Trophoblast cell (in vitro differentiated cells and primary cell): ENCODE results near the gene GLUD1.
"Not testable (repeated sequence)": the region's sequence is repeated elsewhere in the genome, so short reads cannot be mapped to it uniquely, and the experiment has no call there.

Experiments used
- DNase-seq, 2 donors: peaks; one replicate each; pipeline ENCODE4 v3.0.0-alpha.2; 2016
- H2AFZ ChIP-seq: 2 replicates; pipeline ENCODE4 v1.6.1; 2013; ENCODE audit warnings: low read length, moderate library complexity, mild to moderate bottlenecking; ENCODE audit not compliant: insufficient read depth, poor library complexity
- H2AK5ac ChIP-seq: 2 replicates; pipeline ENCODE4 v1.6.1; 2013; ENCODE audit warnings: mild to moderate bottlenecking, low read length
- H2BK120ac ChIP-seq: 2 replicates; pipeline ENCODE4 v1.6.1; 2013; ENCODE audit warnings: low read length, mild to moderate bottlenecking, moderate library complexity; ENCODE audit not compliant: insufficient read depth, poor library complexity
- H2BK12ac ChIP-seq: 2 replicates; pipeline ENCODE4 v1.6.1; 2013; ENCODE audit warnings: mild to moderate bottlenecking, low read length, moderate library complexity
- H2BK5ac ChIP-seq: 2 replicates; pipeline ENCODE4 v1.6.1; 2013; ENCODE audit warnings: low read length, low read depth, moderate library complexity, mild to moderate bottlenecking; ENCODE audit not compliant: poor library complexity
- H3K14ac ChIP-seq: 2 replicates; pipeline ENCODE4 v1.6.1; 2013; ENCODE audit warnings: mild to moderate bottlenecking, low read length
- H3K18ac ChIP-seq: 2 replicates; pipeline ENCODE4 v1.6.1; 2013; ENCODE audit warnings: mild to moderate bottlenecking, low read length
- H3K23ac ChIP-seq: 2 replicates; pipeline ENCODE4 v1.6.1; 2013; ENCODE audit warnings: low read length
- H3K27ac ChIP-seq: 2 replicates; pipeline ENCODE4 v1.5.1; 2013; ENCODE audit warnings: low read depth, mild to moderate bottlenecking, inconsistent platforms, low read length, moderate library complexity
- H3K27me3 ChIP-seq: 2 replicates; pipeline ENCODE4 v1.6.1; 2013; ENCODE audit warnings: inconsistent platforms, mild to moderate bottlenecking, low read length, moderate library complexity; ENCODE audit not compliant: insufficient read depth
- H3K36me3 ChIP-seq, 2 experiments: 1 replicate in 1 of 2; 2 replicates in 1 of 2; pipeline ENCODE4 v1.6.1; 2013; ENCODE audit warnings: low read length in 2 of 2, mild to moderate bottlenecking in 2 of 2, moderate library complexity in 1 of 2; ENCODE audit not compliant: insufficient read depth in 2 of 2, control insufficient read depth in 1 of 2
- H3K4ac ChIP-seq: 2 replicates; pipeline ENCODE4 v1.6.1; 2013; ENCODE audit warnings: low read depth, mild to moderate bottlenecking, low read length, moderate library complexity
- H3K4me1 ChIP-seq, 2 experiments: 1 replicate in 1 of 2; 2 replicates in 1 of 2; pipeline ENCODE4 v1.6.1; 2013; ENCODE audit warnings: low read length in 2 of 2, mild to moderate bottlenecking in 2 of 2, moderate library complexity in 1 of 2; ENCODE audit not compliant: insufficient read depth in 2 of 2, control insufficient read depth in 1 of 2
- H3K4me2 ChIP-seq: 2 replicates; pipeline ENCODE4 v1.6.1; 2013; ENCODE audit warnings: inconsistent platforms, mild to moderate bottlenecking, low read length, moderate library complexity
- H3K4me3 ChIP-seq: 2 replicates; pipeline ENCODE4 v1.5.1; 2013; ENCODE audit warnings: mild to moderate bottlenecking, low read depth, low read length, inconsistent platforms
- H3K79me1 ChIP-seq: one replicate; pipeline ENCODE4 v1.6.1; 2013; ENCODE audit warnings: low read length
- H3K79me2 ChIP-seq: 2 replicates; pipeline ENCODE4 v1.6.1; 2013; ENCODE audit warnings: low read length, mild to moderate bottlenecking; ENCODE audit not compliant: control insufficient read depth, insufficient read depth, poor library complexity
- H3K9ac ChIP-seq: 2 replicates; pipeline ENCODE4 v1.6.1; 2013; ENCODE audit warnings: mild to moderate bottlenecking, low read length
- H3K9me3 ChIP-seq: 2 replicates; pipeline ENCODE4 v1.6.1; 2013; ENCODE audit warnings: low read depth, mild to moderate bottlenecking, control low read depth, inconsistent platforms, low read length; ENCODE audit not compliant: insufficient read depth
- H4K12ac ChIP-seq: 2 replicates; pipeline ENCODE4 v1.6.1; 2013; ENCODE audit warnings: low read depth, mild to moderate bottlenecking, low read length, moderate library complexity
- H4K8ac ChIP-seq: 2 replicates; pipeline ENCODE4 v1.6.1; 2013; ENCODE audit warnings: low read depth, mild to moderate bottlenecking, low read length, moderate library complexity
- H4K91ac ChIP-seq: one replicate; pipeline ENCODE4 v1.6.1; 2013; ENCODE audit warnings: low read depth, mild to moderate bottlenecking, low read length, moderate library complexity
- WGBS: extraction: QIAGEN DNeasy Blood & Tissue Kit; methylation state at CpG from one replicate; pipeline ENCODE4 v1.1.7; 2013; ENCODE audit warnings: missing lambda C conversion rate; ENCODE audit not compliant: insufficient read length, insufficient coverage; ENCODE audit errors: extremely low coverage; 5-methylcytosine and 5-hydroxymethylcytosine counted together

GLUD1 gene

DNA sequence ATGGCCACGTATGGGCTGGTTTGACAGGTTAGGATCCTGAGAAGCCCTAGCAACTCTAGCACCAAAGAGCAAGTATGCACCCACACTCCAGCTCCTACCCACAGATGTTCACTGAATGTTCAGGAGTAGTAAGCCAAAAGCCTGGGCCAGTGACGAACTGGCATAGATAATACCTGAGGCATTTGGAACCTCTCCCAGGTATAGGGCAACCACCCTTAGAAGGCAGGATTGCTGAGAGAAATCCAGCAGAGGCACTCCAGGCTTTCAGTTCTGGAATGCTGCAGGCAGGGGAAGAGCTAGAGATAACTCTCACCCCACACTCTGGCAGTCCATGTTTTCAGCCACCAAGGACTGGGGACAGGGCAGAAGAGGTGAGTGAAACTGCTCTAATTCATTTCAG lies 39.8 kb upstream of the GLUD1 start:
- not testable (repeated sequence) for H3K9ac ChIP-seq, H2BK12ac ChIP-seq, H3K79me2 ChIP-seq, H3K9me3 ChIP-seq, H3K27ac ChIP-seq, H3K79me1 ChIP-seq, H3K36me3 ChIP-seq, H3K23ac ChIP-seq, H3K4me1 ChIP-seq, H2AK5ac ChIP-seq, H3K4me2 ChIP-seq, H3K4ac ChIP-seq, H3K27me3 ChIP-seq, H4K8ac ChIP-seq, H2BK120ac ChIP-seq, H4K12ac ChIP-seq, H2BK5ac ChIP-seq, H3K14ac ChIP-seq, H2AFZ ChIP-seq, H4K91ac ChIP-seq, H3K4me3 ChIP-seq, H3K18ac ChIP-seq
- WGBS, result no CpG with 5 or more reads among the region's 2 CpGs
- peak; percentile 87 to 90 for DNase-seq

DNA sequence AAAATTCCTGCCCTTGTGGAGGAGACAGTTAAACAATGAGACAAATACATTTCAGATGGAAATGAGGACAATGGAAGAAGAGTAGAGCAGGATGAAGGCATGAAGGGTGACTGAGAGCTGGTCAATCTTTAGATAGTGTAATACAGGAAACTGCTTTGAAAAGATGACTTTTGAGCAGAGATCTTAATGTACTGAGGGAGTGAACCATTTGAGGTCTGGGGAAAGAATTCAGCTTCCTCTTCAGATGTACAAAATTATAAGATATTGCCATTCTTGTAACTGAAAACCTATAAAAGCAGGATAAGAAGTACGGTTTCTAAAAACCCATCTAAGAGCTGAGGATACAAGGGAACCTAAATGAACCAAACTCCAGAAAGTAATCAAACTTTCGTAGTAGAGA lies 39.3 kb upstream of the GLUD1 start:
- not testable (repeated sequence) for H3K9ac ChIP-seq, H2AK5ac ChIP-seq, H4K8ac ChIP-seq, H3K4me3 ChIP-seq, H4K91ac ChIP-seq, H2BK5ac ChIP-seq, H2BK120ac ChIP-seq, H3K27ac ChIP-seq, H3K79me2 ChIP-seq, H3K4ac ChIP-seq, H3K4me2 ChIP-seq, H3K27me3 ChIP-seq, H2AFZ ChIP-seq, DNase-seq, H3K36me3 ChIP-seq, H3K4me1 ChIP-seq, H3K18ac ChIP-seq, H3K9me3 ChIP-seq, H3K23ac ChIP-seq, H4K12ac ChIP-seq, H2BK12ac ChIP-seq, H3K14ac ChIP-seq, H3K79me1 ChIP-seq
- no CpG with 5 or more reads among the region's 2 CpGs for WGBS

DNA sequence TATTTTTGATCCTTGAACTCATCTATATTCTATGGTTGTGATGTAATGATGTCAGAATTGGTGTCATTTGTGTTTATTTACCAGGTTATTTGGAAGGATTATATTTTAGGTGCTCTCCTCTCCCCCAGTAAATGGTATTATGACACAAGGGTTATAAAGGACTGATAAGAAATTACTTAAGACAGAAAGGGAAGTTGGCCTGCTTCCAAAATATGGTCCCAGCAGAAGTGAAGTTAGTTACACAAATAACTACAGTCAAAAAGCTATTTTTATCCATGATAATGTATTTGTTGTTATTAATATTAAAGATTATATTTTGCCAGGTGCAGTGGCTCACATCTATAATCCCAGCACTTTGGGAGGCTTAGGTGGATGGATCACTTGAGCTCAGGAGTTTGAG lies 37.5 kb upstream of the GLUD1 start:
- not testable (repeated sequence) for H3K79me2 ChIP-seq, H3K18ac ChIP-seq, H2AFZ ChIP-seq, H4K91ac ChIP-seq, DNase-seq, H4K8ac ChIP-seq, H2BK120ac ChIP-seq, H3K14ac ChIP-seq, H3K23ac ChIP-seq, H3K4me3 ChIP-seq, H3K4me1 ChIP-seq, H3K27ac ChIP-seq, H3K9ac ChIP-seq, H3K79me1 ChIP-seq, H2BK12ac ChIP-seq, H3K4ac ChIP-seq, H4K12ac ChIP-seq, H3K4me2 ChIP-seq, H3K27me3 ChIP-seq, H3K36me3 ChIP-seq, H2AK5ac ChIP-seq, H3K9me3 ChIP-seq, H2BK5ac ChIP-seq

DNA sequence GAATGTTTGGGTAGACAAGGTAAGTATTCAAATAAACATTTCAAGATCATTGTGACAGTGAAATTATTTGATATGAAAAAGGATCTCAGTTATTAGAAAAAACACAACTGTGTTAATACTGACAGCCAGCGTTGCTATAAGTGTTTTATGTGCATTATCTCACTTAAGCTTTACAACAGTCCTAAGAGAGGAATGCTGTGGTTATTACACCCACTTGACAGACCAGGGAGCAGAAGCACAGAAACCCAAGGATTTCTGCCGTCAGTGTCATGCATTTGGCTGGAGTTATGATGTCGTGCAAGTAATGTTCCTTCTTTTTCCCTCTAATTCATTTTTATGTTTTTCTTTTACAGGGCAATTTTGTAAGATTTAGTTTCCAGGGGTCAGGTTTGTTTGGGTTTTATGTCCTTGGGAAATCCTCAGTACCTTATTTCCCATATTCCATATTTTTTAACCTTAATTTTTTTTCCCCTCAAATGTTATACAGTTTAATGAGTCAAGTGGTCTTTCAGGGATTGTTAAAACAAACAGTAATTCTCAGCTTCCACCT lies 33.0 kb upstream of the GLUD1 start:
- WGBS, result no CpG with 5 or more reads among the region's 3 CpGs
- not testable (repeated sequence) for H3K9me3 ChIP-seq

More for the DNA sequence above, 33.0 kb upstream of the GLUD1 start:
- H3K79me1 ChIP-seq, H3K23ac ChIP-seq, H3K36me3 ChIP-seq, H3K4me1 ChIP-seq, H2AK5ac ChIP-seq, H2BK5ac ChIP-seq, DNase-seq, H3K18ac ChIP-seq, H3K27me3 ChIP-seq, H4K91ac ChIP-seq, H4K8ac ChIP-seq, H3K27ac ChIP-seq, H2BK12ac ChIP-seq, H2AFZ ChIP-seq, H3K14ac ChIP-seq, H4K12ac ChIP-seq, H2BK120ac ChIP-seq, H3K4me3 ChIP-seq, H3K4ac ChIP-seq, H3K4me2 ChIP-seq, H3K9ac ChIP-seq, H3K79me2 ChIP-seq: not testable (repeated sequence)
